HG03575 (cell line): ENCODE data around the gene JUND.

Experiments
- ATAC-seq: cut with Tn5 transposase; IDR thresholded peaks from one replicate; pipeline ENCODE4 v1.9.1; 2021; ENCODE audit not compliant: unreplicated experiment, insufficient number of reproducible peaks, low FRiP score; ENCODE audit errors: extremely low read depth

The JUND gene

DNA sequence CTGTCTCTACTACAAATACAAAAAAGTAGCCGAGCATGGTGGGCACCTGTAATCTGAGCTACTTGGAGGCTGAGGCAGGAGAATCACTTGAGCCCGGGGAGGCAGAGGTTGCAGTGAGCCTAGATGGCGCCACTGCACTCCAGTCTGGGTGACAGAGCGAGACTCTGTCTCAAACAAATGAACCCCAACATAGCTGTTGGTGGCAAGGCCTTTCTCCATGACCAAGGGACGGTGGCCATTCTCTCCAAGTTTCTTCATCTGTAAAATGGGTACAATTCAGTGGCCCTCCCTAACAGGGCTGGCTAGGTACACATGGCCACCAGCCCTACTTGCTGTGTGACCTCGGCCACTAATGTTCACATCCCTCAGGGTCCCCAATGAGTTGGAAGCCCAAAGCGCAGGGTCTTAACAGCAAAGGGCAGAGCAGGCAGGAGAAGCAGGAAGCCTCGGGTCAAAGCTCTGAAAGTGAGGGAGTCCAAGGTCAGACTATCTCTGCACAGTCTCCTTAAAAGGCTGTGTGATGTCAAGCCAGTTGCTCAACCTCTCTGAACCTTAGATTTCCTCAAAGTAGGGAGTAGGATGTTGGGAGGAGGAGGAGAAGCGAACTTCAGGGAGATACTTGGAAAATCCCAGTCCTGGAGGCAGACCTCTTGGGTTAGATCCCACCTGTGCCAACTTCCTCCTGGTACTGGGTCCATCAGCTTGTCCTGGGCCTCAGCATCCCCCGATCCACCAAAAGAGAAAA, 2.7 kb downstream of the JUND start:
- no peak for ATAC-seq

DNA sequence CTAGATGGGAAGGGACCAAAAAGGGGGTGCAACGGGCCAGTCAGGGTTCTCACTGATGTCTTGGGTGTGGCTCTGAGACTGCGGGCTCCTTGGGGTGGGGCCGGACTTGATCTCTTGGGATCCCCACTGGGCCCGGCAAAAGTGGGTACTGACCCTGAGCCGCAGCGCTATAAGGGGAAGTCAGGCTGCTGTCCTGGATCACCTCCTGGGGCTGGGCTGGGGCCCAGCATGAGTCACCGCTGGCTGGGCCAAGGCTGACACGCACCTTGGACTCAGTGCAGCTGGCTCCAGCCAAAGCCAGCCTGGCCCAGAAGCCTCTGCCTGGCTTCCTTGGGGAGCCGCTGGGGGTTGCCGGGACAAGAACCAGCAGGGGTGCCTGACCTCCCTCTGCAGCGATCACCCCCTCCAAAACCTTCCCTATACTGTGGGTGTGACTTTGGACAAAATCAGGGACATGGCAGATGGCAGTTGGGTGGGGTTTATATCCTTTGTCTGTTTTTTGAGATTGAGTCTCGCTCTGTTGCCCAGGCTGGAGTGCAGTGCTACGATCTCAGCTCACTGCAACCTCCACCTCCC, 6.6 kb downstream of the JUND start:
- no peak for ATAC-seq

DNA sequence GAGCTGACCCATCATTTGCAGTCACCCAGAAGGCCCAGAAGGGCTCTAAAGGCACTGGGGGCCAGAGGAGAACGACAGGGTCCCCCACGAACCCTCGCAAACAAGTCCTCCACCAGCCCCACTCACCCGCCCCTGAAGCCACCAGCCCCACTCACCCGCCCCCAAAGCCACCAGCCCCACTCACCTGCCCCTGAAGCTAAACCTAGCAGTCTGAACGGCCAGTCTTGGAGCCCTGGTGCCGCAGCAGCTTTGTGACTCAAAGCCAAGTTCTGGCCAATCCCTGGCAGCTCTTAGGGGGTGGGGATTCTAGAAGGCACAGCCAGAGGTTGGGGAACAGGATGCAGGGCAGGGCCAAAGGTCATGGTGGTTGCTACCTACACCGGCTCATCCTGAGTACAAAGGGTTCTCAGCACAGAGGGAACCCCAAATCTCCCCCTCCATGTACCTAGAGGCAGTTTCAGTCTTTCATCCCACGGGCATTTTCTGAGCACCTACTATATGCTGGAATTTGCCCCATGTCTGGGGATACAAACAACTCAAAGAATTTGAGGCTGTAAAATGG, 7.1 kb downstream of the JUND start, which contains the start of gene IQCN:
TSS of gene IQCN (minus strand) at position 234 of the 562 bp plus-strand sequence. CDS start 4,974 bp downstream, outside the sequence.
- no peak for ATAC-seq

GRCh38 chr19:18273561-18274218, 7.7 kb downstream of the JUND start:
- ATAC-seq, result no peak

GRCh38 chr19:18271433-18271841, 10.0 kb downstream of the JUND start:
- no peak for ATAC-seq

- ATAC-seq, result no peak
Observed at GRCh38 chr19:18270326-18270725, 11.1 kb downstream of the JUND start.

- ATAC-seq, result no peak
Observed at GRCh38 chr19:18269070-18269723, 12.2 kb downstream of the JUND start.

- no peak for ATAC-seq
Observed at GRCh38 chr19:18266771-18267686, 14.4 kb downstream of the JUND start.

DNA sequence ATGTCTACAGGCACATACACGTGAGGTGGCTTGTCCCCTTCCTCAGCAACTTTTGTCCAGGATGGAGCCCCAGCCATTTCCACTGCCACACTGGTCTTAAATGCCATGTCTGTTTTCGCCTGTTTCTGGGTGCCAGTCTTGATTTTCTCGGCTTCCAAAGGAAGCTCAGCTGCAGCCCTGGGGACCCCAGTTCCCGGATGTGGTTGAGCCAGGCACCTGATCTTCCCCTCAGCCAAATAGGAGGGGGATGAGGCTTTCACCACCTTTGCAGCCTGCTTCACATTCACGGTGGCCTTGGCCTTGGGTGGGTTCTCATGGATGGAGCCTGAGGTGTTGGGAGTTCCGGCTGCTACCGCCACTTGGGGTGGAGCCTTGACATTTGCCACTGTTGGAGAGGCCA, 15.8 kb downstream of the JUND start:
- ATAC-seq, result no peak

- no peak for ATAC-seq
Observed at GRCh38 chr19:18264971-18265540, 16.4 kb downstream of the JUND start.

DNA sequence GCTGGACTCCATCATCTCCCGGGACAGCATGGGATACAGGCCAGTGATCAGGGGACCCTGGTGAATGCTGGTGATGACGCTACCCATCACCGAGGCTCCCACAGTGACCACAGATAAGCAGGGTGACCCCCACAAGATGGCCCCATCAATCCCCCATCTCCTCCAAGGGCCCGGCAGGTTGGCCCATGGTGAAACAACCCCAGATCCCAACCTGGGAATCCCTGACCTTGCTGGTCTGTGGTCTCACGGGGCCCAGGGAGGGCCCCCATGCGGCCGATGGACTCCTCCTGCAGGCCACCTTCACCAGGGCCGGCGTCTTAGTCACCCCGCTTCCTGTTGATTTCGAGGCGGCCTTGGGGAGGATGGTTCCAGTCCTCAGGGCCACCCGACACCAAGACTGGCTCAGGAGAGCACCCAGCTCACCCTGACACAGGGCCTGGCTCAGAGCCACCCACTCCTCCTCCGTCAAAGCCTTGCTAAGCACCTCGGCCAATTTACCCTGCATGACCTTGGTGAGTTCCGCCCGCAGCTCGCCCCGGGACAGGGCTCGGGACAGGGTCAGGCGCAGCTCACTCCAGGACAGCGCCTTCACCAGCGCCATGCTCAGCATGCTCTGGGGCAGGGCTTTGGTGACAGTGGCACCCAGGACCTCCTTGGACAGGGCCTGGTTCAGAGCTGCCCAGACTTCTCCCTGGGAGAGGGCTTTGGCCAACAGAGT, 17.1 kb downstream of the JUND start:
- ATAC-seq, result no peak

DNA sequence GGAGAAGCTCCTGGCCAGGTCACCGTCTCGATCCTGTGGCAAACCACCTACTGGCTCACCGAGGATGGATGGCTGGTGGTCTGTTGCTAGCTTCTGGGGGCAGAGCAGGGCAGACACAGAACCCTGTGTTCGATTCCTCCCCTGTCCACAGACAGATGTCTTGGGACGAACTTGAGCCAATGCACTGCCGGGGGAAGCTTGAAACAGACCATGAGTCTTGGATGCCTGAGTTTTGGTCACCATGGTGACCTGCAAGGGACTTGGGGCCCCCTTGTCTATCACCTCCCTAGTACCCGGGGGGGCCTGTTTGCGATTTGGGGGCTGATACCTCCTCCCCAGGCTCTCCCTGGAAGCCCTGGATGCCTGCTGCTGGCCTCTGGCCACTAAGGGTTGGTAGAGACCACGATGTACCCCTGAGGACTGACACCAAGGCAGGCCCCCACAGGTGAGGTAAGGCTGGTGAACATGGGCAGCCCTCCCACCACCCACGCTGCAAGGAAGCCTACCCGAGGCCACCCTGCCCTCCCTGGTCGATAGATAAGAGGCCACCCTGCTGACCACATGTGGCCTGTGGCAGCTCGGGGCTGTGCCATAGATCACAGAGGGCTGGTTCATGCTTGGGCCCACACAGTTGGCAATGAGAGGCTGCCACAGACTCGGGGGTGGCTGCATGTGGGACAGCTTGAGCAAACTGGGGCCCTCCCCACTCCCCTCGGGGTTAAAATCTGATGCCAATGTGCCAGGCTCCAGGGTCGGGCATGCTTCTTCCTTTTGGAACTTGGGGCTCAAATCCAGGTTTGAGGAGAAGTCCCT, 17.9 kb downstream of the JUND start:
- no peak for ATAC-seq

DNA sequence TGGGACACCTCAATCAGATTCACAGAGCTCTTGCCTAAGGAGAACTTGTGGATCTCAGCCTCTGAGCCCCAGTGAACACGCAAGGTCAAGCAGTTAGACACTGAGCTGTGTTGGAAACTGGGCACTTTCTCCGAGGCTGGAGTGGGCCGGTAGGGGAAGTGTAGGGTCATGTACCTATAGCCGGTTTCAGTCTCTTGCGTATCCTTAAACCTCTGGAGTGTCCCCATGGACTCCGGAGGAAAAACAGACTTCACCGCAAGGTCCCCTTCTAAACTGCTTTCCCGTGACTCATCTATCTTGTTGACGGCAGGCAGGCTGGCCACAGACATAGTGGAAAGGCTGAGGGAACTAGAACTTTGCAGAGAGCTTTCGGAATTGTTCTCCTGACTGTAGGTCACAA, 18.5 kb downstream of the JUND start:
- no peak for ATAC-seq

DNA sequence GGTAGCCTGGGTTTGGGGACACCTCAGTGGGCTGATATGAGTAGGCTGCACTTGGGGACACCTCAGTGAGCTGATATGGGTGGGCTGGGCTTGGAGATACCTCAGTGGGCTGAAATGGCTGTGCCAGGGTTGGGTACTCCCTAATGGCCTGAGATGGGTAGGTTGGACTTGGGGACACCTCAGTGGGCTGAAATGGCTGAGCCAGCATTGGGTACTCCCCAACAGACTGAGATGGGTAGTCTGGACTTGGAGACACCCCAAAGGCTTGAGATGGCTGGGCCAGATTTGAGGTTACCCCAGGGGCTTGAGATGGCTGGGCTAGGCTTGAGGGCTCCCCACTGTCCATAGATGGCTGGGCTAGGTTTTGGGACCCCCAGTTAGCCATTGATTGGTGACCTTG, 19.3 kb downstream of the JUND start:
- no peak for ATAC-seq

DNA sequence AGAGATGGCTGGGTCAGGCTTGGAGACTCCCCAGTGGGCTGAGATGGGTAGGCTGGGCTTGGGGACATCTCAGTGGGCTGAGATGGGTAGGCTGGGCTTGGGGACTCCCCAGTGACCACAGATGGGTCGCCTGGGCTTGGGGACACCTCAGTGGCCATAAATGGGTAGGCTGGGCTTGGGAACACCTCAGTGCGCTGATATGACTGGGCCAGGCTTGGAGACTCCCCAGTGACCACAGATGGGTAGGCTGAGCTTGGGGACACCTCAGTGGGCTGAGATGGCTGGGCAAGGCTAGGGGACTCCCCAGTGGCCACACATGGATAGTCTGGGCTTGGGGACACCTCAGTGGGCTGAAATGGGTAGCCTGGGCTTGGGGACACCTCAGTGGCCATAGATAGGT, 19.9 kb downstream of the JUND start:
- no peak for ATAC-seq

GRCh38 chr19:18259893-18260292, 21.5 kb downstream of the JUND start:
- ATAC-seq, result no peak
